Measurements from ENCODE around the gene UBASH3B.
"Not testable (repeated sequence)": the region's sequence is repeated elsewhere in the genome, so short reads cannot be mapped to it uniquely, and the experiment has no call there.

Gene UBASH3B, protein sequence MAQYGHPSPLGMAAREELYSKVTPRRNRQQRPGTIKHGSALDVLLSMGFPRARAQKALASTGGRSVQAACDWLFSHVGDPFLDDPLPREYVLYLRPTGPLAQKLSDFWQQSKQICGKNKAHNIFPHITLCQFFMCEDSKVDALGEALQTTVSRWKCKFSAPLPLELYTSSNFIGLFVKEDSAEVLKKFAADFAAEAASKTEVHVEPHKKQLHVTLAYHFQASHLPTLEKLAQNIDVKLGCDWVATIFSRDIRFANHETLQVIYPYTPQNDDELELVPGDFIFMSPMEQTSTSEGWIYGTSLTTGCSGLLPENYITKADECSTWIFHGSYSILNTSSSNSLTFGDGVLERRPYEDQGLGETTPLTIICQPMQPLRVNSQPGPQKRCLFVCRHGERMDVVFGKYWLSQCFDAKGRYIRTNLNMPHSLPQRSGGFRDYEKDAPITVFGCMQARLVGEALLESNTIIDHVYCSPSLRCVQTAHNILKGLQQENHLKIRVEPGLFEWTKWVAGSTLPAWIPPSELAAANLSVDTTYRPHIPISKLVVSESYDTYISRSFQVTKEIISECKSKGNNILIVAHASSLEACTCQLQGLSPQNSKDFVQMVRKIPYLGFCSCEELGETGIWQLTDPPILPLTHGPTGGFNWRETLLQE

DNA sequence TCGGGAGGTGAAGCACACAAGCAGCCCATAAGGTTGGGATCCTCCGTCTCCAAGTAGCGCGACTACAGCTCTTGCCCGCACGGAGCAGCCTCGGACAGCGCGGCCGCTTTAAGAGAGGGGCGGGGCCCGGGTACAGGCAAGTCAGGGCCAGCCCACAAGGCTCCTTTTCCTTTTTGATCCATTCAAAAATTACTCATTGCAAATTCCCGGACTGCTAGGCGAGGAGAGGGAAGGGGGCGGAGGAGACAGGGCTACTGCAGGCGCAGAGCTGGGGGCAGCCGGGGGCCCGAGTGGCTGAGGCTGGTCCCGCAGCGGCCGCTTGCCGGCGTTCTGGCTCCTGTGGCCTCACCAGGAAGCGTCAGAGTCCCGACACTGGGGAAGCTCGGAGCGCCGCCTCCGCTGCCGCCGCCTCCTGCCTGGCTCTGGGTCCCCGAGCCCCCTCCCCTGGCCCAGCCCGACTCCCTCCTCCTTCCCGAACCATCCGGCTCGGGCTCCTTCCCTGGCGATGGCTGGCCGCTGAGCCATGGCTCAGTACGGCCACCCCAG lies at the start of gene UBASH3B:
TSS of gene UBASH3B (plus strand) at position 196 of the 546 bp plus-strand sequence. CDS start at position 524, 328 bp downstream.
- peak; percentile 14 to 43 for DNase-seq (ENCODE audit: low read depth in 2 of 2, low spot score in 1 of 2)

DNA sequence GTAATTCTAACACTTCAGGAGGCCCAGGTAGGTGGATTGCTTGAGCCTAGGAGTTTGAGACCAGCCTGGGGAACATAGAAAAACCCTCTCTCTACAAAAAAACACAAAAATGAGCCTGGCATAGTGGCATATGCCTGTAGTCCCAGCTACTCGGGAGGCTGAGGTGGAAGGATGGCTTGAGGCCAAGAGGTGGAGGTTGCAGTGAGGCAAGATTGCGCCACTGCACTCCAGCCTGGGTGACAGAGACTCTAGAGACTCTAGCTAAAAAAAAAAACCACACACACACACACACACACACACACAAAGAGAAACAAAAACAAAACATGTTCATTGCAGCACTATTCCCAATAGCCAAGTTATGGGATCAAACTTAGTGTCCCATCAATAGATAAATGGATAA lies 48.4 kb upstream of the UBASH3B start:
- not testable (repeated sequence) for DNase-seq (ENCODE audit: low read depth in 2 of 2, low spot score in 1 of 2)

DNA sequence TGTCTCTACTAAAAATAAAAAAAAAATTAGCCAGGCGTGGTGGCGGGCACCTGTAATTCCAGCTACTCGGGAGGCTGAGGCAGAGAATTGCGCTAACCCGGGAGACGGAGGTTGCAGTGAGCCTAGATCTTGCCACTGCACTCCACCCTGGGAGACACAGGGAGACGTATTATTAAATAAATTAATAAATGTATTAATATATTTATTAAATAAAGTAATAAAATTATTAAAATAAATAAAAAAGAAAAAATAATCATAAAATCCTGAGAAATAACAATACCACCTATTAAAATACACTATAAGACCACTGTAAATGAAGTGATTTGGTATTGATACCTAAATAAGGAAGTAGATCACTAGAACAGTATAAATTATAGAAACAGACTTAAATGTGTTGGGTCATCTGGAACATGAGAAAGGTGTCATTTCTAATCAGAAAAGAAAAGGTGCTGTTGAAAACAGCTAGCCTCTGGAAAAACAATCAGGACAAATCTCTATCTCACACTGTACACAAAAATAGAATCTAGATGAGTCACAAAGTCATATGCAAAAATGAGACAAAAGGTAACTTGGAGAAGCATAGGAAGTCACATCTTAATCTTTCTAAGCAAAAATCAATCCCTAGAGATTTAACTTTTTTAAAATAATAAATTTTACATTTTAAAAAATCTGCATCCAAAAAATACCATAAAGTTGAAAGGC lies 43.2 kb upstream of the UBASH3B start:
- no peak for DNase-seq (ENCODE audit: low read depth in 2 of 2, low spot score in 1 of 2)

DNA sequence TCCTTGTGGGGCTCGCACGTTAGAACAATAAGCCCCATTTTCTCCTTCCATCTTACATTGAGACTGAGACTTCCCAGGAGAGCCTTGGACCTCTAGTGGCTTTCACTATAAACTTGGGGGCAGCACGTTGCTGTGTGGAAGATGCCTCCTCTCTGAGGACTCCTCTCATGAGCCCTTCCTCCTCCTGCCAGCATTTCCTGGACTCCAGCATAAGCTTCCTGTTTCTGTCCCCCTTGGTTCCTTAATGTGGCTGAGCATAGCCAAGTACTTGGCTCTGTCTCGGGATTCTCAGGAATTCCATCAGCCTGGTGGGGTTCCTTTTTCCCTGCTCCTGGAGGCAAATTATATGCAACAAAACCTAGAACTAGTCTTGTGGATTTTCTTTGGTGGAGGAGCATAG lies 38.8 kb upstream of the UBASH3B start:
- no peak for DNase-seq (ENCODE audit: low read depth in 2 of 2, low spot score in 1 of 2)

DNA sequence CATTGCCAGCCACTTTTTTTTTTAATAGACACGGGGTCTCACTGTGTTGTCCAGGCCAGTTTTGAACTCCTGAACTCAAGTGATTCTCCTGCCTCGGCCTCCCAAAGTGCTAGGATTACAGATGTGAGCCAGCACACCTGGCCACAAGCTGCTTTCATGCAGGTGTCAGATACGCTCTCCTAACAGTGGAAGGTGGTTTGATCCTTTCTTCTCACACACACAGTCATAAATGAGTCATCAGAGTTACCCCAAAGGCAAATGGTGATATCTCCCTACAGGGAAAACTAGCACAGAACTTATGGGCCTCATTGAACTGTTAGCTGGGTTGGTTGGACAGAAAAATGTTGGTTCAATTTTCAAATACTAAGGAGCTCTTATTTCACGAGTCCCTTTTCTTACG lies 38.2 kb upstream of the UBASH3B start:
- no peak for DNase-seq (ENCODE audit: low read depth in 2 of 2, low spot score in 1 of 2)

DNA sequence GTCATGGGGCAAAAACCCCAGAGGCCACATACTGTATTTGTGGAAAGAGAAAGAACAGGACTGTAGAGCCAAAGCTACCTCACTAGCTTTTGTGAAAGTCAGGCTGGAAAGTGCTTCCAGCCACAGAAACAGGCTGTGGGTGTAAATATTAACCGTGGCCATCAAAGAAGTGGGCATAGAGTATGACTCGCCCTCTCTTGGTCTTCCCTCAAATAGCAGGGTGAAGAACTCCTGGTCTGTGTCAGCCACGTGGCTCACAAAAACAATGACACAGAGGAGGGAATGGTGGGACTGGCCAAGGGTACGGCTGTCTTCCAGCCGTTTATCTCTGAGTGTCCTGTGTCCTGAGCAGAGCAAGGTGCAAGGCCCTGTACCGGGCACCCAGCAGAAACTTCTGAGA lies 37.6 kb upstream of the UBASH3B start:
- DNase-seq (ENCODE audit: low read depth in 2 of 2, low spot score in 1 of 2): no peak

DNA sequence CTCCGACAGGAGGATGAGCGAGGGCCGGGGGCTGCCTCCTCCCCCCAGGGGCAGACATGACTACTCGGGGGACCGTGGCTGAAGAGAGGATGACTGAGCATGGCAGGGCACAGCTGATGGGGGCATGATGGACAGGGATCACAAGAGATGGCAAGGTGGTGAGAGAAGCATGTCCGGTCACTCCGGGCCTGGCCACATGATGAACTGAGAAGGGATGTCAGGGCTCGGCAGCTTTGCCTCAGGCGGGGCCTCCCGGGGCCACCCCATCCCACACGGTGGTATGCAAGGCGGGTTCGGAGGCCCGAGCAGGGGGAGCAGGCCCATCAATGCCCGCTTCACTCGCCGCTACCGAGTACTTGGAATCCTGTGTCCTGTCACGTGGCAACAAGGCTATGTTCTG lies 36.6 kb upstream of the UBASH3B start:
- DNase-seq (ENCODE audit: low read depth in 2 of 2, low spot score in 1 of 2): no peak

DNA sequence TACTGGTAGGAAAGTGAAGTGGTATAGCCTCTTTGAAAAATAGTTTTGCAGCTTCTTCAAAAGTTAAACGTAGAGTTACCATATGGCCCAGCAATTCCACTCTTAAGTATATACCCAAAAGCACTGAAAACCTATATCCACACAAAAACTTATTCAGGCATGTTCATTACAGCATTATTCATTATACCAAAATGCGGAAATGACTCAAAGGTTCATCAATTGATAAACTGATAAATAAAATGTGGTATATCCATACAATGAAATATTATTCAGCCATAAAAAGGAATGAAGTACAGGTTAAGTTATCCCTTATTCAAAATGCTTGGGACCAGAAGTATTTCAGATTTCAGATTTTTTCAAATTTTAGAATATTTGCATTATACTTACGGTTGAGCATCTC lies 35.8 kb upstream of the UBASH3B start:
- DNase-seq (ENCODE audit: low read depth in 2 of 2, low spot score in 1 of 2): no peak

DNA sequence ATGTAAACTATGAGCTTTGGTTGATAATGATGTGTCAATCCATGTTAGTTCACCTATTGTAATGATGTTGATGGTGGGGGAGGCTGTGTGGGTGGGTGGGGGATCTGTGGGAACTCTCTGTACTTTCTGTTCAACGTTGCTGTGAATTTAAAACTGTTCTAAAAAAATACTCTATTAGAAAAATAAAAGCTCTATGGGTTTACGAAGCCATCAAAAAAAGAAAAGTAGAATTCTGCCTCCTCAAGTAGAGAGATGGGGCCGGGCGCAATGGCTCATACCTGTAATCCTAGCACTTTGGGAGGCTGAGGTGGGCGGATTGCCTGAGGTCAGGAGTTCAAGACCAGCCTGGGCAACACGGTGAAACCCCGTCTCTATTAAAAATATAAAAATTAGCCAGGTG lies 30.0 kb upstream of the UBASH3B start:
- DNase-seq (ENCODE audit: low read depth in 2 of 2, low spot score in 1 of 2): not testable (repeated sequence)

DNA sequence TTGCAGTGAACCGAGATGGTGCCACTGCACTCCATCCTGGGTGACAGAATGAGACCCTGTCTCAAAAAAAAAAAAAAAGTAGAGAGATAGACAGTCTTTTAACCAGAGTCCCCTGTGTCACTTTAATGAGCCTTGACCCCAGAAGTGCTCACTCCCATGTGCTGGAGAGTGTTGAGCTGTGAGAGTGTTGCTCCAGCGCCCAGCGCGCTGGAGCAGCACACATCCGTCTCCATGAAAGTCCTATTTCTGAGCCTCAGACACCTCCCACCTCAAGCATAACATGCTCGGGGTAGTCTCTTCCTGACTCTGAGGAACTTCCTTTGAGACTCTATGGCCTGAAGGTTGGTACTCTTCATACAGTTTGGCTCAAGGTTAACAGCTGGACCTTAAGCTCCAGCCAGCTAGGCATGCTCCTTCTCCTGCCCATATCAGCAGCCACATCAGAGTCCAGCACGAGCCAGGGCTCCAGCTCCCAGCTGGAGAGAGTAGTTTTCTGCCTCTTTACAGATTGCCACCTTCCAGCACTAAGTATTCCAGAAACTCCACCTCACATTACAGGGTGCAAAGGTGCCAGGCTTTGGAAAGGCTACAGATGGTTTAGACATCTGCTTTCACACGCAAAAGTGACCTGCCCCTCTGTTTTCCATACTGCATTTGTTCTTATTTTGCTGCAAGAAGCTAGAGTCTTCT lies 29.4 kb upstream of the UBASH3B start:
- DNase-seq (ENCODE audit: low read depth in 2 of 2, low spot score in 1 of 2): no peak

DNA sequence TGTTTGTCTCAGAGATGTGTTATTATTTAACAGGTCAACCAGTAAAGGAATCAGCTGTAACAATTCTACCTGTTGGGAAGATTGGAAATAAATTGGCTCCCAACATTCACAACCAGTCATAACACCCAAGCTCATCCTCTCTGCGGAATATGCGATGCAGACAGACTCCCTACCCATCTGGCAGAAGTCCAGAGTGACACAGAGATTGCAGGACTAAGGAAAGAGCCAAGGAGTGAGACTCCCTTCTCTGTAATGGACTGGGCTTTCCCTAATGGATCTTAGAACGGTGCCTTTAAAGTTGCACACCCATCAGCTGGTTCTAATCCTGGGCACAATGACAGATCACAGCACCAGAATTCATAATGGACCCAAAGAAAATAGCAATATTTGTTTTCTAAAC lies 27.8 kb upstream of the UBASH3B start:
- no peak for DNase-seq (ENCODE audit: low read depth in 2 of 2, low spot score in 1 of 2)

DNA sequence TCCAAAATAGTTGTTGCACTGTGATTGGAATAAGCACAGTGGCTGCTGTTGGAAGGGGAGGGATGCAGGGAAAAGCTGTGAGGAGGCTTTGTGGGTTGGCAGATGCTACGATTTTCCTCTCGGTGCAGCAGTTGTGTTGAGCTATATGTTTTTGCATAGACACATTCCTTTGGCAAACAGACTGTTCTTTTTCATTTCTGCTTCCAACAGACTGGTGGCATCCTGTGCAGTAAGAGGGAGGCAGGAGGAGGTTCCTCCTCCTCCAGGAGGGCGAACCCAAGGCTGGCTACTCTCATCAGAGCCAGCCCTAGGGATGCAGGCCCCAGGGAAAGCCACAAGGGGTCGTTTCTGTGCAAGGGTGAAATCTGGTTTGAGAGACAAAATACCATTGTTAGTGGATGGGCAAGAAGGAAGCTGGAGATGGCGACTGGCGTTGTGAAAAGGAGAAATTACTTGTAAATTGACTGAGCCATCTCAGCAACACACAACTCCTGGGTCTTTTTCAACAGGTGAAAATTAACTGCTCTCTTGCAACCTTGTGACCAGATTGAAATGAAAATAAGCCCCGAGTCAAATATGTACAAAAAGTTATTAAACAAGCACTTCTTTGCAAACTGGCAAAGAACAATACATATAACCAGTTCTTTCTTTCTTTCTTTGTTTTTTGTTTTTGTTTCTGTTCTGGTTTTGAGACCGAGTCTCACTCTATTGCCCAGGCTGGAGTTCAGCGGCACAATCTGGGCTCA lies 26.5 kb upstream of the UBASH3B start:
- peak; percentile 25 to 35 for DNase-seq (ENCODE audit: low read depth in 2 of 2, low spot score in 1 of 2)

DNA sequence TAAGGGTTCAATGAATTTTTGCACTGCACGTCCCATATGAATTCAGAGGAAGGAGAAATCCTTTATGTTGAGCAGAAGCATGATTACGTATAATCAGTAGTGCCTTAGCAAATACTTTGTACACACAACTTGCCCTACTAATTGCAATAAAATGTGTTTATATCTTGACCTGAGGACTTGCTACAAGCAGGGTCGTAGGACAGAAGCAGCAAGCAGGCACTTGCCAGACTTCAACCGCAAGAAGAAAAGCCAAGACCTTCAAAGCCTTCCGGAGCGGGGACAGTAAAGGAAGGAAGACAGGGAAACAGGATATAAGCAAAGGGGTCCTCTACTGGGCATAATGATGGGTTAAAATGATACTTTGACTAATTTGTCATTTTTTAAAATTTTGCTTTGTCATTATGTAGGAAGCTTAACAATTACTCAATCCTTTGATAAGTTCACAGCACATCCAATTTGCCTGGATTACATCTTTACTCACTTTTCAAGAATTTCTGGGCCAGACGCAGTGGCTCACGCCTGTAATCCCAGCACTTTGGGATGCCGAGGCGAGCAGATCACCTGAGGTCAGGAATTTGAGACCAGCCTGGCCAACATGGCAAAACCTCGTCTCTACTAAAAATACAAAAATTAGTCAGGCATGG lies 23.2 kb upstream of the UBASH3B start:
- no peak for DNase-seq (ENCODE audit: low read depth in 2 of 2, low spot score in 1 of 2)

DNA sequence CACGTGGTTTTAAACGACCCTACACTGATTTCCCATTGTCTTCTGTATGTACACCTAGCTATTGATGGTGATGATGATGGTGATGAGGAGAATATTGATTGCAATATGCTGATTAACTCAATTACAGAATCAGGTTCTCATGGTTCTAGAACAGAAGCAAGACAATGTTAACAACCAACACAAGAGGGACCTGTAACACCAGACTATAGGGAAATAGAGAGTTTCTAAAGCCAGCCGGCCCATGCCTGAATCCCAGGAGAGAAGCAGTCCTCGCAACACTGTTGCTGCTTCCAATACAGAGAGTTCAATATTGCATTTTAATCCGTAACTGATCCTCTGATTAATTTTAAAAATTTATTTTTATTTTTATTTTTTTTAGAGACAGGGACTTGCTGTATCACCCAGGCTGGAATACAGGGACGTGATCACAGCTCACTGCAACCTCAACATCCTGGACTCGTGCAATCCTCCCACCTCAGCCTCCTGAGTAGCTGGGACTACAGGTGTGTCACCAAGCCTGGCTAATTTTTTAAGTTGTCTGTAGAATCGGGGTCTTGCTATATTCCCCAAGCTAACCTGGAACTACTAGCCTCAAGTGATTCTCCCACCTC lies 22.2 kb upstream of the UBASH3B start:
- DNase-seq (ENCODE audit: low read depth in 2 of 2, low spot score in 1 of 2): no peak

DNA sequence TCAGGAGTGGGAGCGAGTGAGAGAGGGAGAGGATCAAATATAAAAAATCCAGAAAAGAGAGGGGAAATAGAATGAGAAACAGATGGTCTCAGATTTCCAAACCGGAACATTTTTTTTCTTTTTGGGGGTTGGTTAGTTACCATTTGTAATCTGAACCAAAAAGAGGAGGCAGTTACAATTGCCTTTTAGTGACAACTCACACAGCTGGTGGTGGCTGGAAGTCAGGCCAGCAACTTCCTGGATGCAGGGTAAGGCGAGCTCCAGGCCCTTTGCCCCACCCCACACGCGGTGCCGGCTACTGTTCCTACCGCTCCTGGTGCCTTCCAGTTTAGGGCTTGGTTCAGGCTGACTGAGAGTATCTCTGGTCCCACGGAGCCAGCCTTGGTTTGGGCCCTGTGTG lies 21.0 kb upstream of the UBASH3B start:
- DNase-seq (ENCODE audit: low read depth in 2 of 2, low spot score in 1 of 2): no peak

DNA sequence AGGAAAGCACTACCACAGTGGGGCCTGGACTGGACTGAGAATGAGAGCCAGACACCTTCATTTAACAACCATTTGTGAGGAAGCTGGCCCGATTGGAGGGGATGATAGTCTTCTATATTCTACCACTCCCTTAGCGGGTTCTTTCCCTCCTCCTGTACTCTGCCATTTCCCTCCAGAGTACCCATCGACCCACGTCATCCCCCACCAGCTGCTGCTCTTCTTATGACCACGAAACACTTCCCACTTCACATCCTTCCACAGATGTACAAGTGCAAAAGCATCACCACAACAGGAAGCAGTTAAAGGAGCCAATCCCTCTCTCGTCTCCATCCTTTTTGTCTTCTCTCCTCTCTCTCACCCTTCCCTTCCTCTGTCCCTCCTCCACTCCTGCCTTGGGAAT lies 18.0 kb upstream of the UBASH3B start:
- DNase-seq (ENCODE audit: low read depth in 2 of 2, low spot score in 1 of 2): no peak

DNA sequence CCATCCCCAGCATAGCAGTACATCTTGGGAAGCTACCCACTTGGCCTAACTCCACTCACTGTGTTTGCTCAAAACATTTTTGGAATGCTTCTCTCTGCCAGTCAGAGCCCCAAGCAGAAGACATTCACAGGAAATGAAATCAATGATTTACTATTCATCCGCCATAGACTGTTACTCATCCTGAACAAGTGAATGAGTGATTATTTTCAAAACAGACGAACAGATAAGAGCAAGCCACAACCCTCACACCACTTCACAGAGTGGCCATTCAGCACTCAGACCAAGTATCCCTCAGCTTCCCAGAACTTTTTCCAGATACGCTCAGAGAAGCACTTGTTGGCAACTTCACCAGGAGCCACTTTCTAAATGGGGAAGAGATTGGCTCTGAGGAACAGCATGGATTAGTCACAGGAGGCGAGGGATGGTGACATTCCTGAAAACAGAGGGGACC lies 13.0 kb upstream of the UBASH3B start:
- no peak for DNase-seq (ENCODE audit: low read depth in 2 of 2, low spot score in 1 of 2)

DNA sequence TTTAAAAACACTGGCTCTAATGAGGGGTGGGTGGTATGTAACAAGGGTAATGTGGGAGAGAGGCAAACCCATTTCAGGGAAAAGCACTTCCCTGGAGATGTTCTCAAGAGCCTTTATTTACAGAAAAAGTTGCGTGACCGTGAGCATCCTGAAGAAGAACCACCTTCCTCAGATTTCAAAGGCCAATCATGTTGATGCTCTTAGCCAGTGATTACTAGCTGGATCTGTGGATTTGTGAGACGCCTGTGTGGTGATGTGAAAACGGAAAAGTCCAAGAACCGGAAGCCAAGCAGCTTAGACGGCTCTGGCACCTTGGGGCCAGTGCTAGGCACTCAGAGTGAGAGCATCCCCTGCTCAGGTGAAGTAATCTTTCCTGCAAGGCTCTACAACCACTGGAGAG lies 12.6 kb upstream of the UBASH3B start:
- DNase-seq (ENCODE audit: low read depth in 2 of 2, low spot score in 1 of 2): no peak

DNA sequence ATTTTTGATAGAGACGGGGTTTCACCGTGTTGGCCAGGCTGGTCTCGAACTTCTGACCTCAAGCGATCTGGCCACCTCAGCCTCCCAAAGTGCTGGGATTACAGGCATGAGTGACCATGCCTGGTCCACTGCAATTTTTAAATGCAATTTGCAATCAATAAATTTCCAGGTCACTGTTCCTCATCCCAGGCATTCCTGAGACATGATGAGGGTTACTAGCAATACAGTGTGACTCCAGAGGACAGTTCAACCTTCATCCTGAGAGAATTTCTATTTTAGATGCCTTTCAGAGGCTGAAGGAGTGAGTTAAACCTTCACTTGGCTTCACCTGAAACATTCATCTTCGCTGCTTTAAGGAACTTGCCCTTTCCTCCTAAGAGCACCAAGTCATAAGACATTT lies 9.7 kb upstream of the UBASH3B start:
- no peak for DNase-seq (ENCODE audit: low read depth in 2 of 2, low spot score in 1 of 2)

Data from stimulated activated CD8-positive, alpha-beta memory T cell treated with anti-CD3 and anti-CD28 coated beads, Interleukin-4, amount 100 ng/mL, for 1 hour (primary cell).